Thyroid gland (tissue), 4 donors: ENCODE data around the gene IQGAP1.

Source experiments
- POLR2A ChIP-seq, 2 donors: fragments of 450-650 bp; IDR thresholded peaks; one replicate each; pipeline ENCODE4 v1.6.1; 2017; ENCODE audit warnings: antibody characterized with exemption in 2 of 2, mild to moderate bottlenecking in 2 of 2, moderate library complexity in 1 of 2
- TF ChIP-seq, protein P1 (sequence below), 6 experiments: fragments of 200-600 bp in 3 of 6; fragments of 450-650 bp in 3 of 6; sonication (generic) in 3 of 6; IDR thresholded peaks; one replicate each; pipeline ENCODE4 v1.5.1; 2016 to 2019; ENCODE audit warnings: antibody characterized with exemption in 6 of 6, mild to moderate bottlenecking in 2 of 6, inconsistent platforms in 1 of 6, moderate library complexity in 1 of 6

DNA sequence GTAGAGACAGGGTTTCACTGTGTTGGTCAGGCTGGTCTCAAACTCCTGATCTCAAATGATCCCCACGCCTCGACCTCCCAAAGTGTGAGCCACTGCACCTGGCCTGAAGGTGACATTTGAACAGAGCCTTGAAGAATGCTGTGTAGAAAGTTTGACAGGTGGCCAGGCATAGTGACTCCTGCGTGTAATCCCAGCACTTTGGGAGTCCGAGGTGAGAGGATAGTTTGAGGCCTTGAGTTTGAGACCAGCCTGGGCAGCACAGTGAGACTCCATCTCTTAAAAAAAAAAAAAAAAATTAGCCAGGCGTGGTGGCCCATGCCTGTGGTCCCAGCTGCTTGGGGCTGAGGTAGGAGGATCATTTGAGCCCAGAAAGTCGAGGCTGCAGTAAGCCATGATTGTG is 1.5 kb downstream of the IQGAP1 start:
- TF ChIP-seq, protein P1, sequence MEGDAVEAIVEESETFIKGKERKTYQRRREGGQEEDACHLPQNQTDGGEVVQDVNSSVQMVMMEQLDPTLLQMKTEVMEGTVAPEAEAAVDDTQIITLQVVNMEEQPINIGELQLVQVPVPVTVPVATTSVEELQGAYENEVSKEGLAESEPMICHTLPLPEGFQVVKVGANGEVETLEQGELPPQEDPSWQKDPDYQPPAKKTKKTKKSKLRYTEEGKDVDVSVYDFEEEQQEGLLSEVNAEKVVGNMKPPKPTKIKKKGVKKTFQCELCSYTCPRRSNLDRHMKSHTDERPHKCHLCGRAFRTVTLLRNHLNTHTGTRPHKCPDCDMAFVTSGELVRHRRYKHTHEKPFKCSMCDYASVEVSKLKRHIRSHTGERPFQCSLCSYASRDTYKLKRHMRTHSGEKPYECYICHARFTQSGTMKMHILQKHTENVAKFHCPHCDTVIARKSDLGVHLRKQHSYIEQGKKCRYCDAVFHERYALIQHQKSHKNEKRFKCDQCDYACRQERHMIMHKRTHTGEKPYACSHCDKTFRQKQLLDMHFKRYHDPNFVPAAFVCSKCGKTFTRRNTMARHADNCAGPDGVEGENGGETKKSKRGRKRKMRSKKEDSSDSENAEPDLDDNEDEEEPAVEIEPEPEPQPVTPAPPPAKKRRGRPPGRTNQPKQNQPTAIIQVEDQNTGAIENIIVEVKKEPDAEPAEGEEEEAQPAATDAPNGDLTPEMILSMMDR (IDR thresholded peaks at IDR 0.05) = no peak
- no peak for TF ChIP-seq POLR2A (IDR thresholded peaks at IDR 0.05)
